ENCODE measurements around the gene TMIGD2.

Gene TMIGD2

DNA sequence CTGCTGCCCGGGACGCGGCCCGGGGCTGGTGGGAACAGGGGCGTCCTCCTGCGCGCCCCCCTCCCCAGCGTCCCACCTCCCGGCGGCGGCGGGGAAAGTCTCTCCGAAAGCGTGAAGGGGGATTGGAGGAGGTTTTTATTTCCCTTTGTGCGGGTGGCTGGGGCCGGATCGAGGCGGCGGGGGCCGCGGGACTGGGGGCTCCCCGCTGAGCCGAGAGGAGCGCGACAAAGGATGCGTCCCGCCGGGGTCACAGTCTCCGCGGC is 23.0 kb downstream of the TMIGD2 start:
- Histone ChIP-seq H3K4me3 (ENCODE audit: low read depth, low read length, poor library complexity, severe bottlenecking) (no peak overlapping the region), H2AFZ (ENCODE audit: low read length) (no peak overlapping the region)

GRCh38 chr19:4278419-4279266 is 23.5 kb downstream of the TMIGD2 start, which contains the start of gene SHD:
Gene SHD, plus strand, starts transcription at chr19:4279266. Its CDS starts 798 bp downstream, at chr19:4280064.
- Histone ChIP-seq H3K79me2 (ENCODE audit: insufficient read depth, low read length) (no peaks in the 10 kb centered on the region), H3K4me1 (ENCODE audit: insufficient read depth, low read length, severe bottlenecking) (no peaks in the 10 kb centered on the region), H3K27me3 (ENCODE audit: insufficient read depth, low read length) (no peaks in the 10 kb centered on the region), H2AFZ (ENCODE audit: low read length) (no peak within 1 kb of the TSS), H3K4me3 (ENCODE audit: low read depth, low read length, poor library complexity, severe bottlenecking) (no peak within 1 kb of the TSS), H3K9ac (ENCODE audit: low read length) (no peak within 1 kb of the TSS), H3K9me3 (ENCODE audit: low read length) (no peaks in the 10 kb centered on the region), H4K20me1 (ENCODE audit: insufficient read depth, low read length) (no peaks in the 10 kb centered on the region), H3K4me2 (ENCODE audit: low read length) (no peak within 1 kb of the TSS), H3K27ac (ENCODE audit: low read depth, low read length, poor library complexity, severe bottlenecking) (no peak within 1 kb of the TSS), H3K9me2 (ENCODE audit: low read depth, low read length) (no peaks in the 10 kb centered on the region), H3F3A (ENCODE audit: insufficient read depth, low read length) (no peaks in the 10 kb centered on the region), H3K36me3 (ENCODE audit: insufficient read depth, low read length) (no peaks in the 10 kb centered on the region)
- TF ChIP-seq EZH2 (IDR thresholded peaks at IDR 0.05; ENCODE audit: borderline replicate concordance, low read length) (no peak), CTCF (IDR thresholded peaks at IDR 0.05; ENCODE audit: low read length) (no peak)

More for the DNA sequence above, 23.0 kb downstream of the TMIGD2 start:
- Histone ChIP-seq H3K9ac (ENCODE audit: low read length) (no peak overlapping the region), H3K9me3 (ENCODE audit: low read length) (no peaks in the 10 kb centered on the region), H3K4me2 (ENCODE audit: low read length) (no peak overlapping the region), H3F3A (ENCODE audit: insufficient read depth, low read length) (no peaks in the 10 kb centered on the region), H3K36me3 (ENCODE audit: insufficient read depth, low read length) (no peaks in the 10 kb centered on the region), H3K27ac (ENCODE audit: low read depth, low read length, poor library complexity, severe bottlenecking) (no peak overlapping the region), H3K4me1 (ENCODE audit: insufficient read depth, low read length, severe bottlenecking) (no peaks in the 10 kb centered on the region), H3K79me2 (ENCODE audit: insufficient read depth, low read length) (no peaks in the 10 kb centered on the region), H3K9me2 (ENCODE audit: low read depth, low read length) (no peaks in the 10 kb centered on the region), H4K20me1 (ENCODE audit: insufficient read depth, low read length) (no peaks in the 10 kb centered on the region), H3K27me3 (ENCODE audit: insufficient read depth, low read length) (no peaks in the 10 kb centered on the region)
- TF ChIP-seq EZH2 (IDR thresholded peaks at IDR 0.05; ENCODE audit: borderline replicate concordance, low read length) (no peak), CTCF (IDR thresholded peaks at IDR 0.05; ENCODE audit: low read length) (no peak)

DNA sequence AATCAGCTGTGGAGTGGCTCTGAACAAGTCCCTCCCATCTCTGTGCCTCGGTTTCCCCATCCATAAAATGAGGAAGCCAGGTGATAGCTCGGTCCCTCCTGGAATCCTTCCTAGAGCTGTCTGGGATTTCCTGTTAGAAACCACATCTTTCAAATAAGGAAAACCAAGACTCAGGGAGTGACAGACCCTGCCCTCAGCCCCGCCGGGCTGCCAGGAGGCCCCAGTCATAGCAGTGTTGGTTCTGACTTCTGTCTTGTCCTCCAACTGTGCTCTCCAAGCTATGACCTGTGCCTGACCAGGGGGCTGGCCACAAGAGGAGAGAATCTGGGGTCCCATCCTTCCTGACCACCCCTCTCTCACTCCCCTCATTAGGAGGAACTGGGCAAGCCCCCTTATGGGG is 24.2 kb downstream of the TMIGD2 start:
- TF ChIP-seq CTCF (IDR thresholded peaks at IDR 0.05; ENCODE audit: low read length) (no peak), EZH2 (IDR thresholded peaks at IDR 0.05; ENCODE audit: borderline replicate concordance, low read length) (no peak)
- no peaks in the 10 kb centered on the region for H4K20me1 ChIP-seq (ENCODE audit: insufficient read depth, low read length)
- H3K27ac ChIP-seq (ENCODE audit: low read depth, low read length, poor library complexity, severe bottlenecking): no peak overlapping the region
- no peaks in the 10 kb centered on the region for H3K4me1 ChIP-seq (ENCODE audit: insufficient read depth, low read length, severe bottlenecking)
- no peak overlapping the region for H3K9ac ChIP-seq (ENCODE audit: low read length)
- no peak overlapping the region for H2AFZ ChIP-seq (ENCODE audit: low read length)
- no peak overlapping the region for H3K4me2 ChIP-seq (ENCODE audit: low read length)
- no peaks in the 10 kb centered on the region for H3K9me2 ChIP-seq (ENCODE audit: low read depth, low read length)
- no peaks in the 10 kb centered on the region for H3K9me3 ChIP-seq (ENCODE audit: low read length)
- H3K27me3 ChIP-seq (ENCODE audit: insufficient read depth, low read length): no peaks in the 10 kb centered on the region
- H3K79me2 ChIP-seq (ENCODE audit: insufficient read depth, low read length): no peaks in the 10 kb centered on the region
- no peaks in the 10 kb centered on the region for H3K36me3 ChIP-seq (ENCODE audit: insufficient read depth, low read length)
- H3F3A ChIP-seq (ENCODE audit: insufficient read depth, low read length): no peaks in the 10 kb centered on the region
- no peak overlapping the region for H3K4me3 ChIP-seq (ENCODE audit: low read depth, low read length, poor library complexity, severe bottlenecking)

Measured in OCI-LY1 (cell line).